Measurements from ENCODE around the gene GRIK5.

GRCh38 chr19:42017040-42017439 lies 53.0 kb downstream of the GRIK5 start:
- TF ChIP-seq POLR2AphosphoS5 (IDR thresholded peaks at IDR 0.05; ENCODE audit: low read depth, low read length) (no peak), POLR2A (IDR thresholded peaks at IDR 0.05; ENCODE audit: low read depth, low read length) (no peak)
